ENCODE measurements around the gene CFAP46.

The CFAP46 gene

DNA sequence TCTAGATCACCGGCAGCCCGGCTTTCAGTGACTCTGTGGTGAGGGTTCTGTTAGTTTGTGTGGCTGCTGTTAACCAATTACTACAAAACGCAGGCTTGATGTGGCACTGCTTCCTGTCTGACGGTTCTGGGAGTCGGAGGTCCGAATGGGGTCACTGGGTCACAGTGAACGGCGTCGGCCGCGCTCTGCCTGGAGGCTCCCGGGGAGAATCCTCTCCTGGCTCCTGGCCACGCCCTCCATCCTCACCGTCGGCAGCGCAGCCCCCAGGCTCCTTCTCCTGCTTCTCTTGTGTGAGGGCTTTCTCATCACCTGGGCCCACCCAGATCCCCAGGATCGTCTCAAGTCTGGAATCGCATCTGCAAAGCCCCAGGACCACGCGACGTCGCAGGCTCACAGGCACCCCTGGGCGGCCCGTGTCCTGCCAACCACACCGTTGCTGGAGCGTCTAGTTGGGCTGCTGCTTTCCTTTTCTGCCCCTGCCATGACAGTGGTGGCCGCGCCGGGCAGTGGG is 124.6 kb downstream of the CFAP46 start:
- TF ChIP-seq TAF1 (IDR thresholded peaks at IDR 0.05; ENCODE audit: borderline replicate concordance, insufficient read depth, low read length) (no peak), SIN3A (IDR thresholded peaks at IDR 0.05; ENCODE audit: borderline replicate concordance, insufficient read depth, low read length) (no peak)

DNA sequence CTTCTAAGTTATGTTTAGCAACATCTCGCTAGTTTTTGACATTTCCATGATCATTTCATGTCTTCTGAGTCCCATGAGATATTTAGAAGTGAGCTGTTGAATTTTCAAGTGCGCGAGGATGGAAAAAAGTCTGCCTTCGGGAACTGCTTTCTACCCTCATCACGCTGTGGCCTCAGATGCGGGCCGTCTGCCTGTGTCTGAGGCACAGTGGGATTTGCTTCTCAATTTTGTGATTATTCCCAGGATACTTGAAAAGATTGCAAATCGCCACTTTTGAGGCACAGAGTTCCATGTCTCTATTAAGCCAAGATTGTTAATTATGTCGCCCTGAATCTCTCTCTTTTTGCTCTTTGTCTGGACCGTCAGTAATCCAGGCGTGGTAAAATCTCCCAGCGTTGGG is 125.7 kb downstream of the CFAP46 start:
- TF ChIP-seq POLR2AphosphoS5 (IDR thresholded peaks at IDR 0.05; ENCODE audit: low read depth, low read length): no peak
- no peak for TF ChIP-seq FOXP2 (optimal IDR thresholded peaks at IDR 0.05; ENCODE audit: borderline replicate concordance, extremely low read depth, extremely low read length, insufficient read depth)
- TF ChIP-seq, protein P1, sequence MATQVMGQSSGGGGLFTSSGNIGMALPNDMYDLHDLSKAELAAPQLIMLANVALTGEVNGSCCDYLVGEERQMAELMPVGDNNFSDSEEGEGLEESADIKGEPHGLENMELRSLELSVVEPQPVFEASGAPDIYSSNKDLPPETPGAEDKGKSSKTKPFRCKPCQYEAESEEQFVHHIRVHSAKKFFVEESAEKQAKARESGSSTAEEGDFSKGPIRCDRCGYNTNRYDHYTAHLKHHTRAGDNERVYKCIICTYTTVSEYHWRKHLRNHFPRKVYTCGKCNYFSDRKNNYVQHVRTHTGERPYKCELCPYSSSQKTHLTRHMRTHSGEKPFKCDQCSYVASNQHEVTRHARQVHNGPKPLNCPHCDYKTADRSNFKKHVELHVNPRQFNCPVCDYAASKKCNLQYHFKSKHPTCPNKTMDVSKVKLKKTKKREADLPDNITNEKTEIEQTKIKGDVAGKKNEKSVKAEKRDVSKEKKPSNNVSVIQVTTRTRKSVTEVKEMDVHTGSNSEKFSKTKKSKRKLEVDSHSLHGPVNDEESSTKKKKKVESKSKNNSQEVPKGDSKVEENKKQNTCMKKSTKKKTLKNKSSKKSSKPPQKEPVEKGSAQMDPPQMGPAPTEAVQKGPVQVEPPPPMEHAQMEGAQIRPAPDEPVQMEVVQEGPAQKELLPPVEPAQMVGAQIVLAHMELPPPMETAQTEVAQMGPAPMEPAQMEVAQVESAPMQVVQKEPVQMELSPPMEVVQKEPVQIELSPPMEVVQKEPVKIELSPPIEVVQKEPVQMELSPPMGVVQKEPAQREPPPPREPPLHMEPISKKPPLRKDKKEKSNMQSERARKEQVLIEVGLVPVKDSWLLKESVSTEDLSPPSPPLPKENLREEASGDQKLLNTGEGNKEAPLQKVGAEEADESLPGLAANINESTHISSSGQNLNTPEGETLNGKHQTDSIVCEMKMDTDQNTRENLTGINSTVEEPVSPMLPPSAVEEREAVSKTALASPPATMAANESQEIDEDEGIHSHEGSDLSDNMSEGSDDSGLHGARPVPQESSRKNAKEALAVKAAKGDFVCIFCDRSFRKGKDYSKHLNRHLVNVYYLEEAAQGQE (IDR thresholded peaks at IDR 0.05; ENCODE audit: insufficient read depth in 1 of 2, low read depth in 2 of 2, low read length in 2 of 2): no peak
- no peak for TF ChIP-seq TAF1 (IDR thresholded peaks at IDR 0.05; ENCODE audit: borderline replicate concordance, insufficient read depth, low read length)
- no peak for TF ChIP-seq SIN3A (IDR thresholded peaks at IDR 0.05; ENCODE audit: borderline replicate concordance, insufficient read depth, low read length)

DNA sequence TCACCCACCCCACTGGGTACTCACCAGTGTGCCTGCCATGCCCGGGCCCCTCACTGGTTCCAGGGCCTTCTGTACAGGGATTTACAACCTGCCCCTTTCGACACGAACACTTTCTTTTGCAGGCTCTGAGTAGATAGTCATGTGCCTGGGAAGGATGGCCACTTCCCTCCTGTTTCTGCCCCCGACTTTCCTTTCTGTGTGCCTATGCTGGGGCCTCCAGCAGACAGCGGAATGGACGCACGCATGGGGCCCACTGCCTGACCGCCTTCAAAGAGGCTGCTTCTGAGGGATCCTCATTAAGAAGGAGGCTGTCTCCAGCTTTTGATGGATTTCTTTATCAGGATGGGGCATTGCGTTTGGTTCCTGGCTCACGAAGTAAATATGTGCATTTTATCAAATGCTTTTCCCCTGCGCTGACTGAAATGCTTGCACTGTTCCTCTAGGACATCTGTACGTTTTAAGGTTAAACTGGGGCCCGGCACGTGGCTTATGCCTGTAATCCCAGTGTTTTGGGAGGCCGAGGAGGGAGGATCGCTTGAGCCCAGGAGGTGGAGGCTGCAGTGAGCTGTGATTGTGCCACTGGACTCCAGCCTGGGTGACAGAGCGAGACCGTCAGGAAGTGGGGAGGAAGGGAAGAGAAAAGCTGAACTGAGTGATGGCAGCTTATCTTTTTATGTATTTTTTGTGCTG is 127.1 kb downstream of the CFAP46 start:
- TF ChIP-seq FOXP2 (optimal IDR thresholded peaks at IDR 0.05; ENCODE audit: borderline replicate concordance, extremely low read depth, extremely low read length, insufficient read depth): no peak
- no peak for TF ChIP-seq SIN3A (IDR thresholded peaks at IDR 0.05; ENCODE audit: borderline replicate concordance, insufficient read depth, low read length)
- TF ChIP-seq TAF1 (IDR thresholded peaks at IDR 0.05; ENCODE audit: borderline replicate concordance, insufficient read depth, low read length): no peak
- TF ChIP-seq, protein P1 (IDR thresholded peaks at IDR 0.05; ENCODE audit: insufficient read depth in 1 of 2, low read depth in 2 of 2, low read length in 2 of 2): no peak
- no peak for TF ChIP-seq POLR2AphosphoS5 (IDR thresholded peaks at IDR 0.05; ENCODE audit: low read depth, low read length)

DNA sequence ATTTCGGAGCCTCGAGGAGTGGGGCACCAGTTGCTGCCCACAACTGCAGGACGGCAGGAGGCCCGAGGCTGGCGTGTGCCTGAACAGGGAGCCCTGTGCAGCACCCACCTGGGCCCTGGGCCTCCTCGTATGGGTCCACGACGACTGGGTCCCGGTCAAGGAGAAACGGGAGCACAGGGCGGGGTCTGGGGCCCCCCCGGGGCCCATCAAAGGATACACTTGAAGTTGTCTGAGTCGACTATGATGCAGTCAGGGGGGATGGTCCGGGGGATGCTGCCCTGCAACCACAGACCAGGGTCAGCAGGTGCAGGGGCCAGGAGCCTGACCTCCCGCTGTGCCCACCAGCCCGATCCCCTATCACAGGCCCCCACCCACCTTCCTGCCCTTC is 127.9 kb downstream of the CFAP46 start:
- TF ChIP-seq SIN3A (IDR thresholded peaks at IDR 0.05; ENCODE audit: borderline replicate concordance, insufficient read depth, low read length): no peak
- TF ChIP-seq, protein P1 (IDR thresholded peaks at IDR 0.05; ENCODE audit: insufficient read depth in 1 of 2, low read depth in 2 of 2, low read length in 2 of 2): no peak

DNA sequence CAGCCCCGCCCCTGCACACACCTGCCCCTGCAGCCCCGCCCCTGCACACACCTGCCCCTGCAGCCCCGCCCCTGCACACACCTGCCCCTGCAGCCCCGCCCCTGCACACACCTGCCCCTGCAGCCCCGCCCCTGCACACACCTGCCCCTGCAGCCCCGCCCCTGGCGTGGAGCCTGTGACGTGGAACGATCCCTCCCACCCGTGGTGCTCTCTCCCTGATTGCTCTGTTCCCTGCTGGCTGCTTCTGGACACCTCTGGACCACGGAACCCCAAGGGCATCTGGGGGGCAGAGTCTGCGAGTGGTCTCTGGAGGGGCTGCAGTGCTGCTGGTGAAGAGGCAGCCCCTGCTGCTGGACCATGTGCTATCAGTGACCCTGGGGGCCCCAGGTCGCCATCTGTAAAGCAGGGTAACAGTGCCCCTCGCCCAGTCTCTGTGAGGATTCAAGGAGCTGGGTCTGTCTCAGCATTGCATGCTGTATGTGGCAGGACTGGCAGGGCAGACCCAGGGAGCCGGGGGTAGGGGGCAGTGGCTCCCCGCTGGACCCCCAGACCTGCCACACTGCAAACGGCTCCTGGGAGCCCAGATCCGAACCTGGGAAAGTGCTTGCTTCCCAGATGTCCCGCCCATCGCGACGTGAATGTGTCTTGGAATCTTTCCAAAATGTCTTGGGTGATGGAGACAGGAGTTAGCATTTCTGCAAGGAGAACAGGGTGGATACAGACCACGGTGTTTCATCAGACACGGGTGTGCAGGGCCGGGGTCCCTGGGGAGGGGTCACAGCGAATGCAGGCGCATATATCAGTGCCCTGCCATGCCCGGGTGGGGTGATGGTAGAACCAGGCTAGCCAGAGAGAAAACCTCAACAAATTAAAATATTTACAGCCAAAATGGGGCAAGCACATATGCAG is 128.6 kb downstream of the CFAP46 start:
- no peak for TF ChIP-seq SIN3A (IDR thresholded peaks at IDR 0.05; ENCODE audit: borderline replicate concordance, insufficient read depth, low read length)

DNA sequence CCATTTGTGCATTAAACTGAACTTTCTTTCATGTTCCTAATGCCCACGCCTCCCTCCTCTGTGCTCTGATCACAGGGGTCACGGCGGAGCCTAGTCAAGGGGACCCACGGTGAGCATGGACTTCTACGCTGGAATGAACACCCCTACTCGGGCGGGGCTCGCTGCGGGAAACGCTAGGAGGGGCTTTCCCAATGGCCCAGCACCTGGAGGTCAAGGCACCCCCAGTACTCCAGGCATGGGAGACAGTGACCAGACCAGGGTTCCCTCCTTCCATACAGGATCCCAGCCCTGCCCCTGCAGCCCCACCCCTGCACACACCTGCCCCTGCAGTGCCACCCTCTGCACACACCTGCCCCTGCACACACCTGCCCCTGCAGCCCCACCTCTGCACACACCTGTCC is 129.4 kb downstream of the CFAP46 start:
- TF ChIP-seq FOXP2 (optimal IDR thresholded peaks at IDR 0.05; ENCODE audit: borderline replicate concordance, extremely low read depth, extremely low read length, insufficient read depth): no peak
- no peak for TF ChIP-seq TAF1 (IDR thresholded peaks at IDR 0.05; ENCODE audit: borderline replicate concordance, insufficient read depth, low read length)
- no peak for TF ChIP-seq POLR2AphosphoS5 (IDR thresholded peaks at IDR 0.05; ENCODE audit: low read depth, low read length)
- TF ChIP-seq, protein P1 (IDR thresholded peaks at IDR 0.05; ENCODE audit: insufficient read depth in 1 of 2, low read depth in 2 of 2, low read length in 2 of 2): no peak
